Ovary (tissue), 10 donors: Measurements from ENCODE around the gene DMPK. TPM values are rescaled to one million over a fixed set of nuclear protein-coding genes. Genes with fewer than 3 reads are reported as not detected.

Source experiments
- DNase-seq, 5 donors: peaks; one replicate each; pipeline ENCODE4 v3.0.0-alpha.2; 2019 to 2020
- H3K27ac ChIP-seq, 2 donors: fragments of 200-600 bp; one replicate each; pipeline versions ENCODE4 v1.5.1 to v1.8.0; 2019 to 2022
- H3K27me3 ChIP-seq: fragments of 200-600 bp; one replicate; pipeline ENCODE4 v1.8.0; 2022
- H3K36me3 ChIP-seq: fragments of 200-600 bp; sonication (generic); one replicate; pipeline ENCODE4 v1.5.1; 2019
- H3K4me1 ChIP-seq: one replicate; pipeline ENCODE4 v1.8.1; 2013; ENCODE audit warnings: mild to moderate bottlenecking, moderate library complexity; ENCODE audit not compliant: insufficient read depth
- H3K4me3 ChIP-seq: fragments of 200-600 bp; sonication (generic); one replicate; pipeline ENCODE4 v1.5.1; 2017
- H3K9me3 ChIP-seq, 2 donors: fragments of 200-600 bp in 1 of 2; sonication (generic) in 1 of 2; one replicate each; pipeline versions ENCODE4 v1.5.1 to v1.8.1; 2013 to 2019; ENCODE audit warnings: mild to moderate bottlenecking in 1 of 2, moderate library complexity in 1 of 2
- EP300 ChIP-seq: sonication (generic); formaldehyde crosslinking; IDR thresholded peaks from one replicate; pipeline ENCODE4 v1.6.1; 2017; ENCODE audit warnings: antibody characterized with exemption
- POLR2A ChIP-seq: fragments of 450-650 bp; IDR thresholded peaks from one replicate; pipeline ENCODE4 v1.6.1; 2017; ENCODE audit warnings: antibody characterized with exemption, mild to moderate bottlenecking, moderate library complexity
- WGBS, 3 donors: extraction: QIAGEN DNeasy Blood & Tissue Kit in 1 of 3; methylation state at CpG; one replicate each; pipeline versions ENCODE4 v1.1.5 to v1.1.7; 2013 to 2017; 5-methylcytosine and 5-hydroxymethylcytosine counted together
- intact Hi-C, 4 donors: fragments of 100-400 bp; cut with DNase I; formaldehyde crosslinking; loops; one replicate each; pipeline versions ENCODE4 v1.11.0 to v1.15.1; 2022 to 2023
- long read RNA-seq, 3 donors: library from polyadenylated mRNA in 2 of 3; unstranded in 2 of 3; transcript quantifications; one replicate each; pipeline ENCODE4 v2.0.0 and lab custom pipeline, GENCODE V29; 2021 to 2026
- polyA plus RNA-seq, 2 donors: library from polyadenylated mRNA; stranded (reverse); fragments of 200-250 nt in 1 of 2; fragments of 350-450 nt in 1 of 2; fragmentation: Illumina TruSeq in 1 of 2; extraction: RNeasy Lipid Tissue Mini Kit (QIAGEN cat#74804) in 1 of 2; gene quantifications; one replicate each; pipeline ENCODE4 v1.2.3, GENCODE V29; 2013 to 2014
- total RNA-seq, 7 donors: library from RNA; depleted of rRNA in 2 of 7; stranded (reverse); fragments of >200 nt in 2 of 7; fragmentation: NEBNext Ultra II Directional in 3 of 7; extraction: Animal tissue kit (Norgen Biotek cat#: 25700) in 3 of 7; gene quantifications; one replicate each; pipeline versions ENCODE4 v1.1.0 to v1.2.4, GENCODE V29; 2016 to 2023
- TF ChIP-seq, protein P1 (sequence below), 3 donors: fragments of 450-650 bp in 2 of 3; fragments of 200-600 bp in 1 of 3; IDR thresholded peaks; one replicate each; pipeline versions ENCODE4 v1.5.1 to v1.8.0; 2016 to 2022; ENCODE audit warnings: antibody characterized with exemption in 3 of 3, mild to moderate bottlenecking in 1 of 3
- donor health status: DM: no; HTN: no; CAD: no; lungs with moderate emphysema.
- donor health status: DM: no; HTN: no; CAD: no.
- donor health status: Bipolar disorder and iron deficiency.
- donor health status: DM: yes; HTN: yes; CAD: no.
- donor health status: DM: no; HTN: no; CAD: no.
- donor health status: DM: yes; HTN: yes; CAD: no.

Gene DMPK, protein sequence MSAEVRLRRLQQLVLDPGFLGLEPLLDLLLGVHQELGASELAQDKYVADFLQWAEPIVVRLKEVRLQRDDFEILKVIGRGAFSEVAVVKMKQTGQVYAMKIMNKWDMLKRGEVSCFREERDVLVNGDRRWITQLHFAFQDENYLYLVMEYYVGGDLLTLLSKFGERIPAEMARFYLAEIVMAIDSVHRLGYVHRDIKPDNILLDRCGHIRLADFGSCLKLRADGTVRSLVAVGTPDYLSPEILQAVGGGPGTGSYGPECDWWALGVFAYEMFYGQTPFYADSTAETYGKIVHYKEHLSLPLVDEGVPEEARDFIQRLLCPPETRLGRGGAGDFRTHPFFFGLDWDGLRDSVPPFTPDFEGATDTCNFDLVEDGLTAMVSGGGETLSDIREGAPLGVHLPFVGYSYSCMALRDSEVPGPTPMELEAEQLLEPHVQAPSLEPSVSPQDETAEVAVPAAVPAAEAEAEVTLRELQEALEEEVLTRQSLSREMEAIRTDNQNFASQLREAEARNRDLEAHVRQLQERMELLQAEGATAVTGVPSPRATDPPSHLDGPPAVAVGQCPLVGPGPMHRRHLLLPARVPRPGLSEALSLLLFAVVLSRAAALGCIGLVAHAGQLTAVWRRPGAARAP
- 100 to 1,000 TPM in 2 of 7 donors, 10 to 100 TPM in 5; 21.0 to 105 (median 62.5) TPM for total RNA-seq
- polyA plus RNA-seq = 10 to 100 TPM; 24.3 to 56.7 TPM
- long read RNA-seq, donor 1, partial matches to known transcripts = 25 of 73 reads
- long read RNA-seq, donor 1, other reads (novel, unspliced or antisense) = 46 of 73 reads
- long read RNA-seq, donor 2, partial matches to known transcripts = 0 of 3 reads
- long read RNA-seq, donor 2, other reads (novel, unspliced or antisense) = 0 of 3 reads
- long read RNA-seq, donor 3, transcript DMPK-215 (1 exons, 1,410 nt) = minor isoform, 7 of 119 reads
- long read RNA-seq, donor 3, transcript DMPK-202 (14 exons, 3,227 nt) = major isoform, 11 of 119 reads
- long read RNA-seq, donor 3, transcript DMPK-201 (15 exons, 2,787 nt) = minor isoform, 6 of 119 reads
- long read RNA-seq, donor 3, transcript DMPK-204 (15 exons, 2,754 nt) = minor isoform, 5 of 119 reads
- long read RNA-seq, donor 3, partial matches to known transcripts = 33 of 119 reads
- long read RNA-seq, donor 3, other reads (novel, unspliced or antisense) = 49 of 119 reads

DNA sequence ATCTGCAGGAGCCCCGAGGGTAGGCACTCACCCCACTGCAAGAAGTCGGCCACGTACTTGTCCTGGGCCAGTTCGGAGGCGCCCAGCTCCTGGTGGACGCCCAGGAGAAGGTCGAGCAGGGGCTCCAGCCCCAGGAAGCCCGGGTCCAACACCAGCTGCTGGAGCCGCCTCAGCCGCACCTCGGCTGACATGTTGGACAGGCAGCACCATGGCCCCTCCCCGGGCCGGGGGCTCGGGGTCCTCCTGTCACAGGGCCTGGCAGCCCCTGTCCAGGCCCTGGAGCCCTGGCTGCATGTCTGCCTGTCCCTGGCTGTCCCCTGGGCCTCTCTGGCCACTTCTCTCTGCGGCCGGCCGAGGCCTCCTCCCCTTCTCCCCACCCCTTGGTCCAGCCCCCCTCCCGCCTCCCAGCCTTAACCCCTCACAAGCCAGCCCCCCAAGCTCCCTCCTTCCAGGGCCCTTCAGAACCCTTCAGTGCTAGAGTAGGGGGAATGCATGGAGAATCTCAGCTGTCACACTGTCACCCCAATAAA, at the start of gene DMPK:
Gene DMPK, minus strand, starts transcription at position 329 of the 530 bp plus-strand sequence. Its CDS starts 138 bp downstream, at position 191.
- no peak for TF ChIP-seq POLR2A
- TF ChIP-seq EP300 = no peak
- 4 to 14% (median 4%) methylated on average over 16 to 18 of the region's 18 CpGs for WGBS, 3 donors
- intact Hi-C loops = loop anchor here in 1 of 4 donors (5.0 kb wide), 1 partner anchor 275 kb away; the partner anchor contains the start of gene VASP
- Histone ChIP-seq H3K36me3 (no peaks in the 10 kb centered on the region), H3K27me3 (no peaks in the 10 kb centered on the region), H3K4me3 (peak within 1 kb of the TSS; percentile 50), H3K4me1 (peaks cover 17% of the 10 kb centered on the region), H3K27ac (peak within 1 kb of the TSS; percentile 71 to 78), H3K9me3 (no peaks in the 10 kb centered on the region)
- DNase-seq = peak; percentile 48 to 64 (median 59)

DNA sequence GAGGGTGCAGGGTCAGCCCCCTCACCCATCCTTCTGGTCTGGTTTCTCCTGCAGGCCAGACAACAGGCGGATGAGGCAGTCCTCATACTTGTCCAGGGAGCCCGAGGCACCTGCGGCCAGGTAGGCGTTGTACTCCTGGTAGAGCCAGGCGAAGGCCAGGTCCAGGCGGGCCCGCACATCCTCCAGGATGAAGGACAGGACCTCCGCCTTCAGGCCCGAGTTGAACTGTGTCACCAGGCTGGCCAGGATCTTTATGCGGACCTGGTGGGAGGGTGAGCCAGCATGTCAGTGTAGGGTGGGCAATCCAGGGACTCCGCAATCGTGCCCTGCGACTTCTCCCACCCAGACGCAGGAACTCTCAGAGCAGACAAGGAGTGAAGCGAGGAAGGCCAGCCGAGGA, 46.7 kb upstream of the DMPK start:
- WGBS, 3 donors = 93 to 94% (median 94%) methylated on average over 16 of the region's 16 CpGs
- no peak for DNase-seq
- intact Hi-C loops = no loop called here
- no peaks in the 10 kb centered on the region for H3K27me3 ChIP-seq
- no peak overlapping the region for H3K4me3 ChIP-seq
- H3K9me3 ChIP-seq = no peaks in the 10 kb centered on the region
- TF ChIP-seq, protein P1, sequence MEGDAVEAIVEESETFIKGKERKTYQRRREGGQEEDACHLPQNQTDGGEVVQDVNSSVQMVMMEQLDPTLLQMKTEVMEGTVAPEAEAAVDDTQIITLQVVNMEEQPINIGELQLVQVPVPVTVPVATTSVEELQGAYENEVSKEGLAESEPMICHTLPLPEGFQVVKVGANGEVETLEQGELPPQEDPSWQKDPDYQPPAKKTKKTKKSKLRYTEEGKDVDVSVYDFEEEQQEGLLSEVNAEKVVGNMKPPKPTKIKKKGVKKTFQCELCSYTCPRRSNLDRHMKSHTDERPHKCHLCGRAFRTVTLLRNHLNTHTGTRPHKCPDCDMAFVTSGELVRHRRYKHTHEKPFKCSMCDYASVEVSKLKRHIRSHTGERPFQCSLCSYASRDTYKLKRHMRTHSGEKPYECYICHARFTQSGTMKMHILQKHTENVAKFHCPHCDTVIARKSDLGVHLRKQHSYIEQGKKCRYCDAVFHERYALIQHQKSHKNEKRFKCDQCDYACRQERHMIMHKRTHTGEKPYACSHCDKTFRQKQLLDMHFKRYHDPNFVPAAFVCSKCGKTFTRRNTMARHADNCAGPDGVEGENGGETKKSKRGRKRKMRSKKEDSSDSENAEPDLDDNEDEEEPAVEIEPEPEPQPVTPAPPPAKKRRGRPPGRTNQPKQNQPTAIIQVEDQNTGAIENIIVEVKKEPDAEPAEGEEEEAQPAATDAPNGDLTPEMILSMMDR (IDR thresholded peaks at IDR 0.05) = no peak
- no peak for TF ChIP-seq POLR2A
- TF ChIP-seq EP300 = no peak
- no peaks in the 10 kb centered on the region for H3K36me3 ChIP-seq
- no peaks in the 10 kb centered on the region for H3K4me1 ChIP-seq
- H3K27ac ChIP-seq = no peak overlapping the region

DNA sequence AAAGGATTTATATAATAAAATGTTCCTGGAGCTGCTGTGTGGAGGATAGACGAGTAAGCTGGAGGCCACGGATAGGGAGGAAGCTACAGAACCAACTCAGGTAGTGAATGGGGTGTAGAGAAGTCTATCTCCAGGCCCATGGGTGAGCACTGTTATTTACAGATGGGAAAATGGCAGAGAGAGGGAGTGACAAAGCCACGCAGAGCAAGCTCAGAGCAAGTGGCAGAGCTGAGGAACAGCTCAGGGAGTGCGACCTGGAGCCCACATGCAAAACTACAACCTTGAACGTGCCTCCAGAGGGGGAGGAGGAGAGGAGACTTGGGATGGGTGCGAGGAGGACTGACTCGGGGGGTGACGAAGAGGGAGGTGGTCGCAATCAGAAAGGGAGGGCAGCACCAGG, 46.2 kb upstream of the DMPK start:
- no peaks in the 10 kb centered on the region for H3K36me3 ChIP-seq
- H3K4me3 ChIP-seq = no peak overlapping the region
- DNase-seq = no peak
- intact Hi-C loops = no loop called here
- no peaks in the 10 kb centered on the region for H3K9me3 ChIP-seq
- WGBS, 3 donors = 82 to 84% (median 82%) methylated on average over 9 of the region's 9 CpGs
- H3K4me1 ChIP-seq = no peaks in the 10 kb centered on the region
- no peak overlapping the region for H3K27ac ChIP-seq
- H3K27me3 ChIP-seq = no peaks in the 10 kb centered on the region
- TF ChIP-seq EP300 (no peak), POLR2A (no peak)
- TF ChIP-seq, protein P1 (IDR thresholded peaks at IDR 0.05) = no peak

DNA sequence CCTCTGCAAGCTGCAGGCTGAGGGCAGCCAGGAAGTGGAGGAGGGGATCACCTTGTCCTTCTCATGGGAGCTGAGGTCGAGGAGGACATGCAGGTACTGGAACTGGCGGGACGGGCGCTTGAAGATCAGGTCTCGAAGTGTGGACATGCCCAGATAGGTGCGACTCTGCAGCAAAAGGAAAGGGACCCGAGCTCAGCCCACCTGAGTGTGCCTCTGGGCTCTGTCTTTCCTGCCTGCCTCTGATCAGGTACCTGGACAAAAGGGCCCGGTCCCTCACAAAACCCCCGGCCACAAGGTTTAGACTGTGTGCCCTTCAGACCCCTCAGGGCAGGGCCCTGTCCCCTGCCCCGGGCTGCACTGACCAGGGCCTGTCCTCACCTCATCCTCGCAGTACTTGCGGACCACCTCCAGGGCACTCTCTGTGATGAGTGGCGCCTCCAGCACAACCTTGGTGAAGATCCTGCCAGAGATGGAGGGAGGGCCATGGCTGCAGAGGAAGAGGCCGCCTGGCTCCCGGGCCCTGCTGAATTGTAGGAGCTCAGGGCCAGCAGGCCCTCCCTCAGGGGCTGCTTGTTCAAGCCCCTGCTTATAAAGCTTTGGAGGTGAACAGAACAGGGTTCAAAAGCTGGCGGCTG, 45.3 kb upstream of the DMPK start:
- H3K36me3 ChIP-seq = no peaks in the 10 kb centered on the region

More for the DNA sequence above, 45.3 kb upstream of the DMPK start:
- H3K9me3 ChIP-seq = no peaks in the 10 kb centered on the region
- H3K4me1 ChIP-seq = no peaks in the 10 kb centered on the region
- no peak overlapping the region for H3K27ac ChIP-seq
- TF ChIP-seq, protein P1 (IDR thresholded peaks at IDR 0.05) = no peak
- TF ChIP-seq POLR2A (no peak), EP300 (no peak)
- 87 to 90% (median 89%) methylated on average over 15 to 16 of the region's 16 CpGs for WGBS, 3 donors
- no peaks in the 10 kb centered on the region for H3K27me3 ChIP-seq
- intact Hi-C loops = no loop called here
- no peak overlapping the region for H3K4me3 ChIP-seq
- DNase-seq = no peak
